Left ventricle myocardium inferior (tissue), 1 donor: ENCODE results near the gene SLC6A7. TPM values are rescaled to one million over a fixed set of nuclear protein-coding genes. Genes with fewer than 3 reads are reported as not detected.

Source experiments
- DNase-seq: peaks from one replicate; pipeline ENCODE4 v3.0.0-alpha.2; 2020
- H3K27ac ChIP-seq: fragments of 200-600 bp; replicated peaks from 2 replicates; pipeline ENCODE4 v1.8.0; 2021
- H3K27me3 ChIP-seq: fragments of 200-600 bp; 2 replicates; pipeline ENCODE4 v1.8.0; 2021; ENCODE audit warnings: low read depth
- H3K36me3 ChIP-seq: fragments of 200-600 bp; 2 replicates; pipeline ENCODE4 v1.8.0; 2021
- H3K4me1 ChIP-seq: fragments of 200-600 bp; 2 replicates; pipeline ENCODE4 v1.8.0; 2021
- H3K4me3 ChIP-seq: fragments of 200-600 bp; 2 replicates; pipeline ENCODE4 v1.8.0; 2021; ENCODE audit warnings: mild to moderate bottlenecking, moderate library complexity
- H3K9me3 ChIP-seq: fragments of 200-600 bp; replicated peaks from 2 replicates; pipeline ENCODE4 v1.8.0; 2021
- CTCF ChIP-seq: fragments of 200-600 bp; IDR thresholded peaks from 2 replicates; pipeline ENCODE4 v1.8.0; 2021; ENCODE audit warnings: antibody characterized with exemption, mild to moderate bottlenecking, borderline replicate concordance
- intact Hi-C: fragments of 100-400 bp; cut with micrococcal nuclease; formaldehyde crosslinking; loops from one replicate; pipeline ENCODE4 v1.11.0; 2022
- total RNA-seq: library from RNA; stranded (reverse); fragmentation: NEBNext Ultra II Directional; extraction: Animal tissue kit (Norgen Biotek cat#: 25700); gene quantifications from one replicate; pipeline ENCODE4 v1.2.1, GENCODE V29; 2021
- donor health status: DM: no; HTN: yes; CAD: no; lungs with severe emphysema.

Gene SLC6A7
- total RNA-seq, 1 donor from 2014 or later, result not detected

DNA sequence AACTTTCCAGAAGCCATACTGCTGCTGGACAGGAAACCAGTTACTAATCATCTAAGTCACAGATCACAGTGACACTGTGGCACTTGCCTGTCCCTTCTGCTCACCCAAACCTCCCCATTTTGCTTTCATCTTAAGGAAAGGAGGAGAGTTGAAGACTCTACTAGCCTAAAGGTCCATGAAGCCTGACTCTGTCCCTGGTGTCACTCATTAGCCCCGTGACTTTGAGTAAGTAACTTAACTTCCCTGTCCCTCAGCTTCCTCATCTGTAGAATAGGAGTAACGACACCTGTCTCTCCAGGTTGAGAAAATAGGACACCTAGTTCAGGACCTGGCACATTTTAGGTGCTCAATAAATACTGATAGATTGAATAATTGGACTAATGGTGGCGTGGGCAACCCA, 536 bp upstream of the SLC6A7 start:
- no peak for TF ChIP-seq CTCF
- Histone ChIP-seq H3K27ac (no peak overlapping the region), H3K36me3 (no peaks in the 10 kb centered on the region), H3K27me3 (peaks cover 45% of the 10 kb centered on the region), H3K4me1 (peaks cover 7% of the 10 kb centered on the region), H3K4me3 (no peak overlapping the region), H3K9me3 (no peaks in the 10 kb centered on the region)
- no peak for DNase-seq
- intact Hi-C loops, result no loop called here

DNA sequence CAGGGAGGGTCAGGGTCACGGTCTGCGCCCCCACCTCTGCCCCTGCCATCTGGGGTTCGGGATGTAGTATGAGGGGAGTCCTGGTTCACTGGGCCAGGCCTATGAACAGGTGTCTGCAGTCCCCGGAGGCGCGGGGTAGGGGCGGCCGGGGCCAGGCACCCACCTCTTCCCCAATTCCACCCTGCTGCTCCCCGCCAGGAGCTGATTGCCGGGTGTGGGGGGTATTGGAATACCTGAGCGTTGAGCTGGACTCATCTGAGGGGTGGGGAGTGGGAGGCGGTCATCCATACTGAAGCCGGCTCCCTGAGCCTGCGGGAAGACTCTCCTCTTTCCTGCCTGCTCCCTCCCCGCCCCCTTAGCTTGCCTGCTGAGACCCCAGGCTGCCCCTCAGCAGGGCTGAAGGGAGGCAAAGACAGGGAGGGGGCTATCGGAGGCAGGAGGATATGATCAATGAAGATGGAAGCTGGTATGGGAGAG, 679 bp downstream of the SLC6A7 start:
- Histone ChIP-seq H3K27ac (no peak overlapping the region), H3K36me3 (no peaks in the 10 kb centered on the region), H3K4me3 (peak overlapping the region; percentile 39), H3K27me3 (peaks cover 45% of the 10 kb centered on the region), H3K9me3 (no peaks in the 10 kb centered on the region), H3K4me1 (peaks cover 7% of the 10 kb centered on the region)
- no peak for TF ChIP-seq CTCF
- intact Hi-C loops, result no loop called here
- no peak for DNase-seq

GRCh38 chr5:150190987-150191386, 1.1 kb downstream of the SLC6A7 start:
- Histone ChIP-seq H3K27ac (no peak overlapping the region), H3K4me3 (no peak overlapping the region), H3K9me3 (no peaks in the 10 kb centered on the region), H3K4me1 (peaks cover 7% of the 10 kb centered on the region), H3K27me3 (peaks cover 45% of the 10 kb centered on the region), H3K36me3 (no peaks in the 10 kb centered on the region)
- TF ChIP-seq CTCF, result no peak
- no peak for DNase-seq
- intact Hi-C loops, result no loop called here

- no peaks in the 10 kb centered on the region for H3K9me3 ChIP-seq
- no peak overlapping the region for H3K27ac ChIP-seq
- H3K36me3 ChIP-seq, result no peaks in the 10 kb centered on the region
- H3K4me1 ChIP-seq, result peaks cover 7% of the 10 kb centered on the region
- intact Hi-C loops, result no loop called here
- TF ChIP-seq CTCF, result no peak
- DNase-seq, result no peak
- peaks cover 49% of the 10 kb centered on the region for H3K27me3 ChIP-seq
- no peak overlapping the region for H3K4me3 ChIP-seq
Measured at GRCh38 chr5:150192462-150192861, 2.6 kb downstream of the SLC6A7 start.

- Histone ChIP-seq H3K4me3 (no peak overlapping the region), H3K27me3 (peaks cover 20% of the 10 kb centered on the region), H3K36me3 (no peaks in the 10 kb centered on the region), H3K4me1 (no peaks in the 10 kb centered on the region), H3K9me3 (no peaks in the 10 kb centered on the region), H3K27ac (no peak overlapping the region)
- no peak for DNase-seq
- TF ChIP-seq CTCF, result no peak
- intact Hi-C loops, result no loop called here
Measured at GRCh38 chr5:150195736-150196485, 6.0 kb downstream of the SLC6A7 start.
